Amygdala (tissue), 56 donors: ENCODE results near the gene SCN4A.
"Not testable (repeated sequence)": the region's sequence is repeated elsewhere in the genome, so short reads cannot be mapped to it uniquely, and the experiment has no call there.

Source experiments
- DNase-seq, 56 donors: peaks; one replicate each; lab custom pipeline; 2025; lab: John Stamatoyannopoulos, UW

The SCN4A gene

GRCh38 chr17:63896524-63897354 is 76.0 kb downstream of the SCN4A start, which contains the start of gene CSH1:
Gene CSH1 (minus strand): TSS chr17:63896574. CDS start chr17:63896511, 63 bp downstream.
- DNase-seq = not testable (repeated sequence)

- DNase-seq = not testable (repeated sequence)
Measured at GRCh38 chr17:63894821-63895220, 77.9 kb downstream of the SCN4A start.

GRCh38 chr17:63894021-63894420 is 78.7 kb downstream of the SCN4A start:
- DNase-seq = not testable (repeated sequence)

GRCh38 chr17:63892316-63893037 is 80.2 kb downstream of the SCN4A start:
- not testable (repeated sequence) for DNase-seq

DNA sequence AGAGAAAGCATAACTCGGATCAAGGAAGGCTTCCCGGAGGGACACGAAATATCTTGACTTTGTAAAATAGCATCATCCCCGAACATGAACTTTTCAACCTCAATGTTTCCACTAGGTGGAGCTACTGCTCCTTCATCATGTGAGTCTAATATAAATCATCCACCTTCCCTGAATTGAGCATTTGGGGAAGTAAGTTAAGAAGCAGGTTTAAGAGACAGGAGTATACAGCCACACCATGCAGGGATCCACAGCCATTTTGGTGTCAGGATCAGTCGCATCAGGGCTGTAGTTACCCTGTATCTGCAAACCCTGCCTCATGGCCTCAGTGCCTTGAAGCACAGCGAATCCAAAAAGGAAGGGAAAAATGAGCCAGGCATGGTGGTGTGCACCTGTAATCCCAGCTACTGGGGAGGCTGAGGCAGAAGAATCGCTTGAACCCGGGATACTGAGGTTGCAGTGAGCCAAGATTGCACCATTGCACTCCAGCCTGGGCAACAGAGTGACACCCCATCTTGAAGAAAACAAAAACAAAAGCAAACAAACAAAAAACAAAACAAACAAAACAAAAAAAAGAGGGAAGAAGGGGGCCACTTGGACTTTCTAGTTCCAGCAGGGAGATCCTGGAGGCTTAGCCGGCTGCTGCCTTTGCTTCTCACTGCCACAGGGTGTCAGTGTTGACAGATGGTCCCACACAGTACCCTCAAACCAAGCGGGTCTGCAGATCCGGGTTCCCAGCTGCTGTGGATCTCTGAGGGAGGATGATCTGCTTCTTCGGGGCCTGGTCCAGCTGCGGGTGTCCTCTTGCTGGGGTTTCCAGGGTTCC is 83.5 kb downstream of the SCN4A start:
- peak in 21 of 56 donors; percentile 1 to 29 (median 11) for DNase-seq
